IPS-18a (cell line): ENCODE measurements around the gene FBXO46.
"Not testable (repeated sequence)": the region's sequence is repeated elsewhere in the genome, so short reads cannot be mapped to it uniquely, and the experiment has no call there.

Experiments used
- H3K27ac ChIP-seq: one replicate; pipeline ENCODE4 v1.5.1; 2013; ENCODE audit warnings: low read length
- H3K27me3 ChIP-seq: one replicate; pipeline ENCODE4 v1.6.1; 2013; ENCODE audit warnings: mild to moderate bottlenecking, low read length; ENCODE audit not compliant: control insufficient read depth, insufficient read depth
- H3K36me3 ChIP-seq: one replicate; pipeline ENCODE4 v1.6.1; 2013; ENCODE audit warnings: low read depth, low read length; ENCODE audit not compliant: control insufficient read depth
- H3K4me1 ChIP-seq: one replicate; pipeline ENCODE4 v1.6.1; 2013; ENCODE audit warnings: low read depth, low read length; ENCODE audit not compliant: control insufficient read depth
- H3K4me3 ChIP-seq: one replicate; pipeline ENCODE4 v1.5.1; 2013; ENCODE audit warnings: low read length
- H3K9ac ChIP-seq: one replicate; pipeline ENCODE4 v1.6.1; 2013; ENCODE audit warnings: mild to moderate bottlenecking, low read length, moderate library complexity
- H3K9me3 ChIP-seq: one replicate; pipeline ENCODE4 v1.6.1; 2013; ENCODE audit warnings: low read depth, low read length; ENCODE audit not compliant: control insufficient read depth

FBXO46 gene

GRCh38 chr19:45692187-45693105, 38.2 kb downstream of the FBXO46 start, which contains the start of gene QPCTL:
Gene QPCTL, plus strand, starts transcription at chr19:45692666. Its CDS starts 38 bp downstream, at chr19:45692704.
- H3K4me3 ChIP-seq: peak within 1 kb of the TSS; percentile 82
- peaks cover 16% of the 10 kb centered on the region for H3K36me3 ChIP-seq
- H3K9me3 ChIP-seq: no peaks in the 10 kb centered on the region
- peak within 1 kb of the TSS; percentile 92 for H3K9ac ChIP-seq
- peak within 1 kb of the TSS; percentile 95 for H3K27ac ChIP-seq
- H3K27me3 ChIP-seq: no peaks in the 10 kb centered on the region
- no peaks in the 10 kb centered on the region for H3K4me1 ChIP-seq

- no peaks in the 10 kb centered on the region for H3K27me3 ChIP-seq
- H3K4me1 ChIP-seq: no peaks in the 10 kb centered on the region
- peak within 1 kb of the TSS; percentile 95 for H3K27ac ChIP-seq
- H3K9me3 ChIP-seq: no peaks in the 10 kb centered on the region
- peaks cover 22% of the 10 kb centered on the region for H3K36me3 ChIP-seq
- peak within 1 kb of the TSS; percentile 82 for H3K4me3 ChIP-seq
- H3K9ac ChIP-seq: peak within 1 kb of the TSS; percentile 92
Measured at GRCh38 chr19:45691516-45692186, 39.0 kb downstream of the FBXO46 start, which contains the start of gene SNRPD2. Gene SNRPD2, minus strand, starts transcription at chr19:45691953. Its CDS starts 65 bp downstream, at chr19:45691888.

- peaks cover 38% of the 10 kb centered on the region for H3K36me3 ChIP-seq
- no peaks in the 10 kb centered on the region for H3K27me3 ChIP-seq
- H3K27ac ChIP-seq: no peak overlapping the region
- no peak overlapping the region for H3K9ac ChIP-seq
- no peaks in the 10 kb centered on the region for H3K4me1 ChIP-seq
- H3K4me3 ChIP-seq: no peak overlapping the region
- no peaks in the 10 kb centered on the region for H3K9me3 ChIP-seq
Measured at GRCh38 chr19:45687599-45687998, 43.1 kb downstream of the FBXO46 start.

- not testable (repeated sequence) for H3K9ac ChIP-seq, H3K27ac ChIP-seq, H3K4me1 ChIP-seq, H3K4me3 ChIP-seq, H3K9me3 ChIP-seq, H3K27me3 ChIP-seq
- H3K36me3 ChIP-seq: peaks cover 38% of the 10 kb centered on the region
Measured at GRCh38 chr19:45685045-45685444, 45.7 kb downstream of the FBXO46 start.

GRCh38 chr19:45682908-45683307, 47.8 kb downstream of the FBXO46 start:
- H3K4me3 ChIP-seq: no peak overlapping the region
- H3K4me1 ChIP-seq: peaks cover 4% of the 10 kb centered on the region
- peaks cover 31% of the 10 kb centered on the region for H3K36me3 ChIP-seq
- H3K9ac ChIP-seq: no peak overlapping the region
- H3K27ac ChIP-seq: no peak overlapping the region
- H3K27me3 ChIP-seq: peaks cover 15% of the 10 kb centered on the region
- no peaks in the 10 kb centered on the region for H3K9me3 ChIP-seq

GRCh38 chr19:45682117-45682516, 48.6 kb downstream of the FBXO46 start:
- peak overlapping the region; percentile 50 for H3K4me3 ChIP-seq
- peaks cover 19% of the 10 kb centered on the region for H3K27me3 ChIP-seq
- no peaks in the 10 kb centered on the region for H3K9me3 ChIP-seq
- peaks cover 7% of the 10 kb centered on the region for H3K4me1 ChIP-seq
- H3K9ac ChIP-seq: no peak overlapping the region
- H3K36me3 ChIP-seq: peaks cover 23% of the 10 kb centered on the region
- H3K27ac ChIP-seq: no peak overlapping the region

- peaks cover 23% of the 10 kb centered on the region for H3K27me3 ChIP-seq
- H3K9ac ChIP-seq: no peak overlapping the region
- no peaks in the 10 kb centered on the region for H3K9me3 ChIP-seq
- H3K4me3 ChIP-seq: peak overlapping the region; percentile 50
- peaks cover 7% of the 10 kb centered on the region for H3K4me1 ChIP-seq
- H3K27ac ChIP-seq: no peak overlapping the region
- H3K36me3 ChIP-seq: peaks cover 19% of the 10 kb centered on the region
Measured at GRCh38 chr19:45681391-45682015, 49.2 kb downstream of the FBXO46 start.

- peak overlapping the region; percentile 73 for H3K4me3 ChIP-seq
Measured at GRCh38 chr19:45677351-45678230, 53.1 kb downstream of the FBXO46 start.

GRCh38 chr19:45676851-45677263, 53.8 kb downstream of the FBXO46 start:
- H3K27ac ChIP-seq: no peak overlapping the region
- peaks cover 7% of the 10 kb centered on the region for H3K4me1 ChIP-seq
- H3K36me3 ChIP-seq: no peaks in the 10 kb centered on the region
- no peak overlapping the region for H3K9ac ChIP-seq
- H3K9me3 ChIP-seq: no peaks in the 10 kb centered on the region
- peak overlapping the region; percentile 73 for H3K4me3 ChIP-seq
- peaks cover 38% of the 10 kb centered on the region for H3K27me3 ChIP-seq

More at GRCh38 chr19:45677351-45678230, 53.1 kb downstream of the FBXO46 start:
- Histone ChIP-seq H3K36me3 (no peaks in the 10 kb centered on the region), H3K9me3 (no peaks in the 10 kb centered on the region), H3K27ac (no peak overlapping the region), H3K9ac (no peak overlapping the region), H3K27me3 (peaks cover 34% of the 10 kb centered on the region), H3K4me1 (peaks cover 7% of the 10 kb centered on the region)

GRCh38 chr19:45674946-45675345, 55.8 kb downstream of the FBXO46 start:
- Histone ChIP-seq H3K4me1 (peaks cover 7% of the 10 kb centered on the region), H3K36me3 (no peaks in the 10 kb centered on the region), H3K9ac (no peak overlapping the region), H3K4me3 (no peak overlapping the region), H3K27ac (no peak overlapping the region), H3K27me3 (peaks cover 56% of the 10 kb centered on the region), H3K9me3 (no peaks in the 10 kb centered on the region)
